H1 (cell line): ENCODE measurements around the gene CD81. TPM values are rescaled to one million over a fixed set of nuclear protein-coding genes. Genes with fewer than 3 reads are reported as not detected.

Experiments
- CTCF ChIA-PET: fragments of 300-600 bp; sonication (Branson Sonifier 250); formaldehyde crosslinking; loops from one replicate; lab custom pipeline; 2021; ENCODE audit not compliant: partially characterized antibody; lab: Charles Lee
- POLR2A ChIA-PET: fragments of 300-600 bp; sonication (Branson Sonifier 250); formaldehyde crosslinking; loops from one replicate; lab custom pipeline; 2021; ENCODE audit warnings: inconsistent platforms; ENCODE audit not compliant: partially characterized antibody; lab: Charles Lee
- DNase-seq, 2 experiments: peaks; one replicate each; pipeline versions ENCODE4 v3.0.0 to v3.0.0-alpha.2; 2010 to 2022; ENCODE audit warnings: low spot score in 2 of 2, low read depth in 1 of 2, mixed read lengths in 1 of 2
- FAIRE-seq: peaks from 2 replicates; lab custom pipeline; 2011; peaks lifted over from hg19 to GRCh38; lab: Jason Lieb, UNC
- H2AFZ ChIP-seq: 2 replicates; pipeline ENCODE4 v1.8.1; 2012; ENCODE audit warnings: low read length, inconsistent platforms
- H2AK5ac ChIP-seq: 2 replicates; pipeline ENCODE4 v1.6.1; 2013; ENCODE audit warnings: low read depth, low read length
- H2BK120ac ChIP-seq: replicated peaks from 2 replicates; pipeline ENCODE3; 2013; ENCODE audit warnings: low read depth, low read length, inconsistent platforms
- H2BK12ac ChIP-seq: 2 replicates; pipeline ENCODE4 v1.6.1; 2013; ENCODE audit warnings: low read depth, low read length
- H2BK15ac ChIP-seq: 2 replicates; pipeline ENCODE4 v1.6.1; 2013; ENCODE audit warnings: low read length
- H2BK20ac ChIP-seq: 2 replicates; pipeline ENCODE4 v1.6.1; 2013; ENCODE audit warnings: low read length
- H2BK5ac ChIP-seq: 2 replicates; pipeline ENCODE4 v1.6.1; 2013; ENCODE audit warnings: low read depth, low read length
- H3K14ac ChIP-seq: 2 replicates; pipeline ENCODE4 v1.6.1; 2013; ENCODE audit warnings: inconsistent platforms; ENCODE audit not compliant: insufficient read length
- H3K18ac ChIP-seq: 2 replicates; pipeline ENCODE4 v1.6.1; 2013; ENCODE audit warnings: low read length; ENCODE audit errors: extremely low read depth
- H3K23ac ChIP-seq: 2 replicates; pipeline ENCODE4 v1.6.1; 2013; ENCODE audit warnings: inconsistent platforms; ENCODE audit not compliant: insufficient read length
- H3K23me2 ChIP-seq: 2 replicates; pipeline ENCODE4 v1.6.1; 2013; ENCODE audit warnings: low read depth, low read length
- H3K27ac ChIP-seq: 2 replicates; pipeline ENCODE4 v1.6.1; 2011; ENCODE audit warnings: low read depth, low read length, inconsistent platforms
- H3K27me3 ChIP-seq, 4 experiments: replicated peaks in 1 of 4; 1 replicate in 1 of 4; 2 replicates in 3 of 4; pipeline versions ENCODE4 v1.6.1 to v1.8.1; 2011 to 2013; ENCODE audit warnings: low read length in 3 of 4, mild to moderate bottlenecking in 3 of 4, inconsistent platforms in 2 of 4, mixed read lengths in 2 of 4, moderate library complexity in 1 of 4; ENCODE audit not compliant: control insufficient read depth in 3 of 4, insufficient read depth in 3 of 4; ENCODE audit errors: extremely low read depth in 1 of 4
- H3K36me3 ChIP-seq, 4 experiments: 2 replicates each; pipeline versions ENCODE4 v1.6.1 to v1.8.1; 2011 to 2013; ENCODE audit warnings: mild to moderate bottlenecking in 4 of 4, low read length in 3 of 4, moderate library complexity in 2 of 4, control low read depth in 1 of 4, inconsistent platforms in 1 of 4; ENCODE audit not compliant: insufficient read depth in 4 of 4, control insufficient read depth in 2 of 4
- H3K4ac ChIP-seq: replicated peaks from 2 replicates; pipeline ENCODE3; 2013; ENCODE audit warnings: low read length, low read depth, mixed read lengths, inconsistent platforms; ENCODE audit not compliant: insufficient read length
- H3K4me1 ChIP-seq, 4 experiments: replicated peaks in 1 of 4; 1 replicate in 1 of 4; 2 replicates in 3 of 4; pipeline versions ENCODE4 v1.6.1 to v1.8.1; 2011 to 2013; ENCODE audit warnings: low read length in 3 of 4, inconsistent platforms in 2 of 4, mixed read lengths in 1 of 4; ENCODE audit not compliant: insufficient read depth in 4 of 4, control insufficient read depth in 3 of 4
- H3K4me2 ChIP-seq, 2 experiments: 2 replicates each; pipeline versions ENCODE4 v1.6.1 to v1.8.1; 2011 to 2013; ENCODE audit warnings: low read depth in 2 of 2, low read length in 2 of 2, control low read depth in 1 of 2, inconsistent platforms in 1 of 2, mild to moderate bottlenecking in 1 of 2; ENCODE audit not compliant: insufficient read depth in 1 of 2
- H3K4me3 ChIP-seq, 4 experiments: fragments of 200-600, 300-600 bp in 1 of 4; sonication (generic), shearing (Covaris generic), sonication (Bioruptor Twin) in 1 of 4; 2 replicates each; pipeline versions ENCODE4 v1.5.1 to v1.8.1; 2011 to 2016; ENCODE audit warnings: low read length in 4 of 4, low read depth in 3 of 4, control low read depth in 2 of 4, inconsistent platforms in 2 of 4, mild to moderate bottlenecking in 2 of 4, mixed read lengths in 1 of 4, moderate library complexity in 1 of 4; ENCODE audit not compliant: insufficient read depth in 2 of 4; ENCODE audit errors: extremely low read depth in 1 of 4
- H3K56ac ChIP-seq: replicated peaks from 2 replicates; pipeline ENCODE3; 2013; ENCODE audit warnings: low read depth, mild to moderate bottlenecking, mixed read lengths, low read length, inconsistent platforms; ENCODE audit not compliant: insufficient read length
- H3K79me1 ChIP-seq: 2 replicates; pipeline ENCODE4 v1.6.1; 2013; ENCODE audit warnings: low read depth, low read length, control low read depth
- H3K79me2 ChIP-seq, 2 experiments: 2 replicates each; pipeline versions ENCODE4 v1.6.1 to v1.8.1; 2012 to 2013; ENCODE audit warnings: low read length in 2 of 2, mild to moderate bottlenecking in 2 of 2, inconsistent platforms in 1 of 2; ENCODE audit not compliant: insufficient read depth in 2 of 2, control insufficient read depth in 1 of 2
- H3K9ac ChIP-seq, 4 experiments: replicated peaks in 1 of 4; 1 replicate in 1 of 4; 2 replicates in 3 of 4; pipeline versions ENCODE4 v1.6.1 to v1.8.1; 2011 to 2013; ENCODE audit warnings: low read depth in 3 of 4, low read length in 3 of 4, control low read depth in 2 of 4, mild to moderate bottlenecking in 2 of 4, moderate library complexity in 2 of 4, inconsistent platforms in 1 of 4; ENCODE audit errors: extremely low read depth in 1 of 4
- H3K9me3 ChIP-seq, 2 experiments: 2 replicates each; pipeline versions ENCODE4 v1.6.1 to v1.8.1; 2012 to 2013; ENCODE audit warnings: mild to moderate bottlenecking in 2 of 2, moderate library complexity in 2 of 2, control low read depth in 1 of 2, inconsistent platforms in 1 of 2, low read depth in 1 of 2, low read length in 1 of 2, mixed read lengths in 1 of 2; ENCODE audit not compliant: insufficient read depth in 2 of 2
- H4K20me1 ChIP-seq, 2 experiments: replicated peaks in 1 of 2; 2 replicates each; pipeline versions ENCODE3 to v1.8.1; 2011 to 2013; ENCODE audit warnings: inconsistent platforms in 2 of 2, low read length in 2 of 2, mild to moderate bottlenecking in 1 of 2; ENCODE audit not compliant: insufficient read depth in 2 of 2, control insufficient read depth in 1 of 2
- H4K5ac ChIP-seq: 2 replicates; pipeline ENCODE4 v1.6.1; 2013; ENCODE audit warnings: low read length, low read depth, mixed read lengths, inconsistent platforms; ENCODE audit not compliant: insufficient read length
- H4K8ac ChIP-seq: 2 replicates; pipeline ENCODE4 v1.8.0; 2013; ENCODE audit warnings: mild to moderate bottlenecking, moderate library complexity, low read length, inconsistent platforms; ENCODE audit not compliant: insufficient read depth; ENCODE audit errors: extremely low read depth
- H4K91ac ChIP-seq: replicated peaks from 2 replicates; pipeline ENCODE3; 2013; ENCODE audit warnings: low read length, mixed read lengths, inconsistent platforms; ENCODE audit not compliant: insufficient read length
- CHD1 ChIP-seq: IDR thresholded peaks from 2 replicates; pipeline ENCODE4 v1.6.1; 2012; ENCODE audit warnings: low read depth, low read length, improper control_type of control experiment
- EZH2 ChIP-seq: fragments of 200-600 bp; sonication (generic); IDR thresholded peaks from 2 replicates; pipeline ENCODE4 v1.7.1; 2012; ENCODE audit warnings: low read depth, mild to moderate bottlenecking, moderate library complexity, low read length, inconsistent platforms; ENCODE audit not compliant: severe bottlenecking
- HDAC6 ChIP-seq: IDR thresholded peaks from one replicate; pipeline ENCODE4 v1.7.1; 2012; ENCODE audit warnings: low read depth, mild to moderate bottlenecking, inconsistent platforms, low read length, moderate library complexity
- KDM4A ChIP-seq: IDR thresholded peaks from one replicate; pipeline ENCODE4 v1.7.1; 2012; ENCODE audit warnings: low read depth, mild to moderate bottlenecking, moderate library complexity, low read length, inconsistent platforms; ENCODE audit not compliant: severe bottlenecking
- MAFK ChIP-seq: IDR thresholded peaks from 2 replicates; pipeline ENCODE4 v1.6.1; 2012; ENCODE audit warnings: low read depth, mild to moderate bottlenecking, improper control_type of control experiment, low read length
- PHF8 ChIP-seq: fragments of 200-600 bp; sonication (generic); conservative IDR thresholded peaks from 2 replicates; pipeline ENCODE4 v1.7.1; 2012; ENCODE audit warnings: low read depth, mild to moderate bottlenecking, inconsistent platforms, low read length, moderate library complexity
- RBBP5 ChIP-seq: IDR thresholded peaks from 2 replicates; pipeline ENCODE4 v1.7.1; 2012; ENCODE audit warnings: low read depth, mild to moderate bottlenecking, inconsistent platforms, low read length, moderate library complexity, borderline replicate concordance
- SUZ12 ChIP-seq: fragments of 200-600 bp; sonication (generic); IDR thresholded peaks from 2 replicates; pipeline ENCODE4 v1.6.1; 2012; ENCODE audit warnings: mild to moderate bottlenecking, inconsistent platforms, low read length, moderate library complexity, mixed read lengths
- WGBS, 2 experiments: shearing (Covaris generic) in 1 of 2; methylation state at CpG; one replicate each; pipeline versions ENCODE4 v1.1.6 to v1.1.7; 2013 to 2015; ENCODE audit warnings: low lambda C conversion rate in 2 of 2, mixed read lengths in 2 of 2, inconsistent platforms in 1 of 2, low coverage in 1 of 2, missing lambda C conversion rate in 1 of 2; ENCODE audit not compliant: insufficient replicate concordance in 2 of 2, insufficient coverage in 1 of 2, insufficient read length in 1 of 2; ENCODE audit errors: extremely low coverage in 1 of 2, missing lambda C conversion rate in 1 of 2; 5-methylcytosine and 5-hydroxymethylcytosine counted together
- polyA plus RNA-seq, 7 experiments: library from polyadenylated mRNA; depleted of rRNA in 3 of 7; stranded (reverse) in 5 of 7; unstranded in 2 of 7; fragments of >200 nt in 5 of 7; fragments of 200-250 nt in 2 of 7; gene quantifications; 1 replicate in 5 of 7; 2 replicates in 1 of 7; 4 replicates in 1 of 7; pipeline versions ENCODE4 v1.2.1 to v1.2.3, GENCODE V29; 2011 to 2013; ENCODE audit warnings: missing spikeins in 2 of 7, mixed read lengths in 2 of 7
- total RNA-seq: library from RNA; stranded (reverse); fragmentation: NEBNext Ultra II Directional; extraction: Animal tissue kit (Norgen Biotek cat#: 25700); gene quantifications from 2 replicates; pipeline ENCODE4 v1.2.1, GENCODE V29; 2021
- TF ChIP-seq, protein P1 (sequence below): IDR thresholded peaks from 2 replicates; pipeline ENCODE4 v1.6.1; 2012; ENCODE audit warnings: inconsistent platforms

Gene CD81
- total and polyA plus RNA-seq, 2 of the 8 experiments (the other 6 are each of a cell fraction or from before 2014, with no cell fraction given): 238 to 309 TPM

DNA sequence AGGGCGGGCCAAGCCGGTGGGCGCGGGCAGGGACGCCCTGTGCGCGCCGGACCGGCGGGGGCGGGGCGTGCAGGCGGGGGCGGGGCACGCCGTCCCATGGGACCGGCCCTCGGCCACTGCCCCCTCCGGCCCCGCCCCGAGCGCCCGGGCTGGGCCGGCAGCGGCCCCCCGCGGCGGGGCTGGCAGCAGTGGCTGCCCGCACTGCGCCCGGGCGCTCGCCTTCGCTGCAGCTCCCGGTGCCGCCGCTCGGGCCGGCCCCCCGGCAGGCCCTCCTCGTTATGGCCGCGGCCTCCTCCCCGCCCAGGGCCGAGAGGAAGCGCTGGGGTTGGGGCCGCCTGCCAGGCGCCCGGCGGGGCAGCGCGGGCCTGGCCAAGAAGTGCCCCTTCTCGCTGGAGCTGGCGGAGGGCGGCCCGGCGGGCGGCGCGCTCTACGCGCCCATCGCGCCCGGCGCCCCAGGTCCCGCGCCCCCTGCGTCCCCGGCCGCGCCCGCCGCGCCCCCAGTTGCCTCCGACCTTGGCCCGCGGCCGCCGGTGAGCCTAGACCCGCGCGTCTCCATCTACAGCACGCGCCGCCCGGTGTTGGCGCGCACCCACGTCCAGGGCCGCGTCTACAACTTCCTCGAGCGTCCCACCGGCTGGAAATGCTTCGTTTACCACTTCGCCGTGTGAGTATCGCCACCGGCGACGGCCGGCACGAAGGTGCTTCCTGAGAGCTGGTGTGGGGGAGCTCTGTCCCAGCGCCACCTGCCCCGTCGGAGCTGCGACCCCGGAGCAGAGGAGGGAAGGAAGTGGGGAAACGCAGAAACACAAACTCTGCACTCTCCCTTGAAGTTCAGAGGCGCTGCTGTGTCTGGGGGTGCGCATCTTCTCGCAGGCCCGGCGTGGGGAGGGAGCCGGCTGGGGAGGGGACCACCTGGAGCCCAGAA is 68.0 kb downstream of the CD81 start, which contains the start of gene KCNQ1:
KCNQ1 (plus strand) TSS at position 188 of the 925 bp plus-strand sequence; CDS start at position 279, 91 bp downstream.
- H3K79me1 ChIP-seq: no peaks in the 10 kb centered on the region
- H3K79me2 ChIP-seq: no peaks in the 10 kb centered on the region
- H4K5ac ChIP-seq: no peak within 1 kb of the TSS
- peak within 1 kb of the TSS; percentile 87 to 96 for H3K4me2 ChIP-seq
- H3K36me3 ChIP-seq: no peaks in the 10 kb centered on the region
- H3K56ac ChIP-seq: no peak within 1 kb of the TSS
- no peak within 1 kb of the TSS for H2BK5ac ChIP-seq
- peak within 1 kb of the TSS; percentile 80; the same call in 1 of the 2 replicates for H2AFZ ChIP-seq
- H3K14ac ChIP-seq: no peak within 1 kb of the TSS
- peaks cover 0 to 3% (median 3%) of the 10 kb centered on the region in 4 experiments; a peak in 2 of 7 replicates for H3K4me1 ChIP-seq
- FAIRE-seq (no peak), DNase-seq (no peak)
- ChIA-PET POLR2A (no interaction called here), CTCF (interaction anchor here (0.6 to 1.5 kb wide), 6 partner anchors 20 to 289 kb away, joined by 3 to 5 read pairs (median 4); no protein-coding TSS in a partner anchor)
- H2BK120ac ChIP-seq: no peak within 1 kb of the TSS
- no peak within 1 kb of the TSS for H3K27ac ChIP-seq
- no peak within 1 kb of the TSS for H3K4ac ChIP-seq
- peak within 1 kb of the TSS; percentile 68 for H4K8ac ChIP-seq
- no peak within 1 kb of the TSS for H2BK12ac ChIP-seq
- WGBS, 2 experiments: 16% methylated on average over 16 of the region's 116 CpGs; no CpG with 5 or more reads in 1 of the 2 experiments
- peak within 1 kb of the TSS; percentile 19 for H3K18ac ChIP-seq
- H3K23ac ChIP-seq: no peak within 1 kb of the TSS
- peak within 1 kb of the TSS; percentile 72; the same call in 1 of the 2 replicates for H2BK15ac ChIP-seq
- peak within 1 kb of the TSS in 2 of 4 experiments; percentile 23 to 58; a peak in 2 of 7 replicates for H3K9ac ChIP-seq
- H3K27me3 ChIP-seq: peaks cover 26 to 79% (median 62%) of the 10 kb centered on the region in 4 experiments
- H3K9me3 ChIP-seq: no peaks in the 10 kb centered on the region
- H2BK20ac ChIP-seq: no peak within 1 kb of the TSS
- peaks cover 2 to 3% of the 10 kb centered on the region in 2 experiments for H4K20me1 ChIP-seq
- no peak within 1 kb of the TSS for H4K91ac ChIP-seq
- H3K23me2 ChIP-seq: peaks cover 7% of the 10 kb centered on the region; the same call in 1 of the 2 replicates
- peak within 1 kb of the TSS; percentile 33 to 70 (median 54); a peak in 7 of 8 replicates for H3K4me3 ChIP-seq
- H2AK5ac ChIP-seq: no peak within 1 kb of the TSS
- no peak for TF ChIP-seq MAFK
- TF ChIP-seq CHD1: no peak
- TF ChIP-seq, protein P1, sequence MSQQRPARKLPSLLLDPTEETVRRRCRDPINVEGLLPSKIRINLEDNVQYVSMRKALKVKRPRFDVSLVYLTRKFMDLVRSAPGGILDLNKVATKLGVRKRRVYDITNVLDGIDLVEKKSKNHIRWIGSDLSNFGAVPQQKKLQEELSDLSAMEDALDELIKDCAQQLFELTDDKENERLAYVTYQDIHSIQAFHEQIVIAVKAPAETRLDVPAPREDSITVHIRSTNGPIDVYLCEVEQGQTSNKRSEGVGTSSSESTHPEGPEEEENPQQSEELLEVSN: peak; percentile 56; the same call in 1 of the 2 replicates
- peak; percentile 57 for TF ChIP-seq EZH2
- TF ChIP-seq SUZ12: peak; percentile 58; the same call in 1 of the 2 replicates
- TF ChIP-seq HDAC6: no peak
- peak; percentile 92 for TF ChIP-seq KDM4A
- 0 out of 2 replicates have a peak, but pooled peaks have one; percentile 33 for TF ChIP-seq PHF8
- TF ChIP-seq RBBP5: 0 out of 2 replicates have a peak, but pooled peaks have one; percentile 73
- TF ChIP-seq, all 59 proteins: peak for 6
